HUES48 (cell line): ENCODE results near the gene ZNF367.
A peak's percentile ranks its signal among the peaks of the same experiment; 100 is the strongest.

Experiments
- H3K27ac ChIP-seq: one replicate; pipeline ENCODE4 v1.7.0; 2013; ENCODE audit warnings: low read depth, low read length, inconsistent platforms
- H3K27me3 ChIP-seq: 2 replicates; pipeline ENCODE4 v1.6.1; 2013; ENCODE audit warnings: mild to moderate bottlenecking, low read length; ENCODE audit not compliant: control insufficient read depth, insufficient read depth
- H3K36me3 ChIP-seq: 2 replicates; pipeline ENCODE4 v1.6.1; 2013; ENCODE audit warnings: low read length; ENCODE audit not compliant: control insufficient read depth, insufficient read depth
- H3K4me1 ChIP-seq: 2 replicates; pipeline ENCODE4 v1.6.1; 2013; ENCODE audit warnings: mild to moderate bottlenecking, low read length; ENCODE audit not compliant: control insufficient read depth, insufficient read depth
- H3K4me3 ChIP-seq: 2 replicates; pipeline ENCODE4 v1.5.1; 2013; ENCODE audit warnings: mild to moderate bottlenecking, low read depth, low read length
- H3K9ac ChIP-seq: 2 replicates; pipeline ENCODE4 v1.6.1; 2013; ENCODE audit warnings: mild to moderate bottlenecking, low read depth, low read length, moderate library complexity
- H3K9me3 ChIP-seq: 2 replicates; pipeline ENCODE4 v1.6.1; 2013; ENCODE audit warnings: low read length; ENCODE audit not compliant: control insufficient read depth, insufficient read depth

Gene ZNF367

DNA sequence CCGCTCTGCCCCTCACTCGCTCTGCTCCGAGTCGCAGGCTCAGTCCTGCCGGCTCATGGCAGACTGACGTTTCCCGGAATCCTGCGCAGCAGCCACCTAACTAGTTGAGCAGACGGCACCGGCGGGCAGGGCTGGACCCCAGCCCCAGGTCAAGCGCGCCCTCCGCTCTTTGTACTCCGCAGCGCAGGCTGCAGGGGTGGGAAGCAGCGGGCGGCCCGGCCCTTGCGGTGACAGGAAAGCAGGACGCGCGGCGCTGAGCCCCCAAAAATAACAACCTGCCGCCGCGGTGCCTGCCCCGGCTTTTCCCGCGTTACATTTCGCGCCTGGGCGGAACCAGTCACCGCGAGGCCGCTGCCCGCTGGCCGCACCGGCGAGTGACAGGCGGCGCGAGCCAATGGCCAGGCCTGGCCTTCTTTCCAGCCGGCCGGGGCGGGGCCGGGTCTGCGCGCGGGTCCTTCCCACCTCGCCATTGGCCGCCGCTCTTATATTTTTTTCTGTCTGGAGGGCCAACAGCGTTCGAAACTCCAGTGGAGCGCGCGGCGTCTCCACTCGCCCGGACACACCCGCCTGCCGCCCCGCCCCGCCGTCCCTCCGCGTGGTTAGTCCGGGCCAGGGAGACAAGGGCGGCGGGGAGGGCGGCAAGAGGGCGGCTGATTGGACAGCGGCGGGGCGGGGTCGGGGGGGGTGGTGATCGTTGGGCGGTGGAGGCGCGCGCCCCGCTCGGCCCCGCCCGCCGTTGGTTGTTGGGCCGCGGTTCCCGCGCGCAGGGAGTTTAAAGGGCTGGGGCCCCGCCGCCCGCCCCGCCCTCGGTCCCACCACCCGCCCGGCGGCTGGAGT is at the start of gene ZNF367:
TSS of gene ZNF367 (minus strand) at position 288 of the 837 bp plus-strand sequence. CDS start 338 bp downstream, outside the sequence.
- Histone ChIP-seq H3K36me3 (no peaks in the 10 kb centered on the region), H3K4me3 (peak within 1 kb of the TSS; percentile 84), H3K4me1 (peaks cover 24% of the 10 kb centered on the region), H3K27me3 (no peaks in the 10 kb centered on the region), H3K27ac (peak within 1 kb of the TSS; percentile 96), H3K9ac (peak within 1 kb of the TSS; percentile 89), H3K9me3 (no peaks in the 10 kb centered on the region)

DNA sequence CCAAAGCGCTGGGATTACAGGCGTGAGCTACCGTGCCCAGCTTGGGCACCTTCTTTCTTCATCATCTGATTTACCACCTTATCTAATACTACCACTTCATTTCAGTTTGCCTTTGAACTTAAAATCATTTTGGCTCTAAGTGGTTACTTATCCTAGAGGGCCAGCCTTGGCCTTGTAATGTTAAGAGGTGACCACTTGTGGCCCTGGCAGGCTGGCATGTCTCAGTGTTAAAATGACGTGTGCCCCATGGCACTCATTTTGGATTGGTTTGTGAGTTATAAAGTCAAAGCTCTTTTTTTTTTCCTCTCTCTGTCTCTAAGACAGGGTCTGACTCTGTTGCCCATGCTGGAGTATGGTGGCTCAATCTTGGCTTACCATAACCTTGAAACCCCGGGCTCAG is 49.6 kb upstream of the ZNF367 start:
- no peaks in the 10 kb centered on the region for H3K27me3 ChIP-seq
- H3K27ac ChIP-seq = no peak overlapping the region
- H3K36me3 ChIP-seq = peaks cover 33% of the 10 kb centered on the region
- no peaks in the 10 kb centered on the region for H3K9me3 ChIP-seq
- H3K9ac ChIP-seq = no peak overlapping the region
- 0 out of 2 replicates have a peak, but pooled peaks cover 5% of the 10 kb centered on the region for H3K4me1 ChIP-seq
- H3K4me3 ChIP-seq = no peak overlapping the region

DNA sequence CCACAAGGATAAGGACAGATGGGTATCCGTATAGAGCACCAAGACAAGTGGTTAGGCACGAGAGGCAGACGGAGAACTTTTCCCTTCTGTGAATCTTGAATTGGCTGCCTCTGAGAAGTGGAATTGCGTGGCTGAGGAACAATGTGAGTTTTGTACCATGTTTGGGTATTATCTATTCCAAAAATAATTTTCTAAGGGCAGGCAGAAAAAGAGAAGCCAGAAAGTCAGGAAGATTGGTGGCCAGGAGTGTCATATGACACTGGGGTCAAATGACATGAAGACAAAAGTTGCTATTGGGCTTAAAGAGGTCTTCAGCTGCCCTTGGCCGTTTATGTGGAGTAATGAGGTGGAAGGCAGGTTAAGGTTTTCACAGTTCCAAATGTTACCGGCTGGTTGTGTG is 46.3 kb upstream of the ZNF367 start:
- H3K27ac ChIP-seq = no peak overlapping the region
- no peak overlapping the region for H3K9ac ChIP-seq
- no peak overlapping the region for H3K4me3 ChIP-seq
- H3K4me1 ChIP-seq = peaks cover 33% of the 10 kb centered on the region
- H3K36me3 ChIP-seq = peaks cover 17% of the 10 kb centered on the region
- H3K9me3 ChIP-seq = no peaks in the 10 kb centered on the region
- no peaks in the 10 kb centered on the region for H3K27me3 ChIP-seq

DNA sequence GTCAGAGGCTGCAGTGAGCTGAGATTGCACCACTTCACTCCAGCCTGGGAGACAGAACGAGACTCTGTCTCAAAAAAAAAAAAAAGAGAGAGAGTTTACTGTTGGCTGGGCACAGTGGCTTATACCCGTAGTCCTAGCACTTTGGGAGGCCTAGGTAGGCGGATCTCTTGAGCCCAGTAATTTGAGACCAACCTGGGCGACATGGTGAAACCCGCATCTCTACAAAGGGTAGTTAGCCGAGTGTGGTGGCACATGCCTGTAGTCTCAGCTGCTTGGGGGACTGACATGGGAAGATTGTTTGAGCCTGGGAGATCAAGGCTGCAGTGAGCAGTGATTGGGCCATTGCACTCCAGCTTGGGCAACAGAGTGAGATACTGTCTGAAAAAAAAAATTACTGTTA is 44.4 kb upstream of the ZNF367 start:
- Histone ChIP-seq H3K27ac (no peak overlapping the region), H3K27me3 (no peaks in the 10 kb centered on the region), H3K9me3 (no peaks in the 10 kb centered on the region), H3K9ac (no peak overlapping the region), H3K4me3 (no peak overlapping the region), H3K36me3 (peaks cover 7% of the 10 kb centered on the region), H3K4me1 (peaks cover 35% of the 10 kb centered on the region)

DNA sequence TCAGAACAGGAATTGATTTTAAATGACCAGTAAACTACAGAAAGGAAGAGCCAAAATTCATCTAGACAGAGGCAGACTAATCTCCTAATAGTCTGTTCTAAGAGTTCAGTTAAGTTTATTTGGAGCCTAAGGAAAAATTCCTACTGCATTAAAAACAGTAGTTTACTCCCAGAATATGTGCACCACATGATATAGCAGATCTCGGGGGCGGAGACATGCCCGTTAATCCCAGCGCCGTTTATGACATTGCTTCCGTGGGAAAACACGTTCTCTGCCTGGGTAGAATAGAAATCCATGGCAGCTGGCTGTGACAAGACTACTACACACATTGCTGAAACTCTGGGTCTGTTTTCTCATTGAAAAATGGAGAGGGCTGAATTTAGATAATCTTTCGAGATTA is 43.2 kb upstream of the ZNF367 start:
- Histone ChIP-seq H3K9ac (no peak overlapping the region), H3K9me3 (no peaks in the 10 kb centered on the region), H3K4me3 (no peak overlapping the region), H3K36me3 (peaks cover 3% of the 10 kb centered on the region), H3K27me3 (no peaks in the 10 kb centered on the region), H3K27ac (no peak overlapping the region), H3K4me1 (peaks cover 35% of the 10 kb centered on the region)

DNA sequence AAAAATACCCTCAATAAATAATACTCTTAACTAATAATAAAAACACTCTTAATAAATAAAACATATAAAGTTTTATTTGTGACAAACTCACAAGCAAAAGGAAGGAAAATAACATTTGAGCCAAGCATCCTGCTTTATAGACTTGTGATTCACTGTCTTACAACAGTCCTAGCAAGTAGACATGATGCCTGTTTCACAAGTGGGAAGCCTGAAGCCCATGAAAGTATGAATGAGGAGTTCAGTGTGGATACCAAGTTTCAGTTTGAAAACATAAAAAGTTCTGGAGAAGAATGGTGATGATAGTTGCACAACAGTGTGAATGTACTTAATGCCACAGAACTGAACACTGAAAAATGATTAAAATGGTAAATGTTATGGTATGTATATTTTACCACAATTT is 42.7 kb upstream of the ZNF367 start:
- Histone ChIP-seq H3K27me3 (no peaks in the 10 kb centered on the region), H3K36me3 (no peaks in the 10 kb centered on the region), H3K4me1 (peaks cover 35% of the 10 kb centered on the region), H3K27ac (no peak overlapping the region), H3K9me3 (no peaks in the 10 kb centered on the region), H3K4me3 (no peak overlapping the region; the same call in 1 of the 2 replicates), H3K9ac (no peak overlapping the region)

DNA sequence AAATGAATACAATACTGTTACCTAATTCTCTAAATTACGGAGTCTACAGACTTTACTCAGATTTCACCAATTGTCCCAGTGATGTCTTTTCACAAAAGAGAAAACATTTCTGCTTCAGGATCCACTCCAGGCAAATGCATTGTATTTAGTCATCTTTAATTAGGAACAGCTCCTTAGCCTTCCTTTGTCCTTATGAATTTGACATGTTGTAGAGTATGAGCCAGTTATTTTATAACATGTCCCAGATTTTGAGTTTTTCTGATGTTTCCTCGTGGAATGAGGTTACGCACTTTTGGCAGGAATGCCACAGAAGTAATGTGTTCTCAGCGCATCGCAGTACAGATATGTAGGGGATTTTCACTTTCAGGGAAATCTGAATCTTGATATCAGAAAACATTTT is 42.3 kb upstream of the ZNF367 start:
- no peak overlapping the region for H3K9ac ChIP-seq
- H3K4me1 ChIP-seq = peaks cover 35% of the 10 kb centered on the region
- H3K4me3 ChIP-seq = no peak overlapping the region; the same call in 1 of the 2 replicates
- peak overlapping the region; percentile 65 for H3K27ac ChIP-seq
- no peaks in the 10 kb centered on the region for H3K9me3 ChIP-seq
- no peaks in the 10 kb centered on the region for H3K36me3 ChIP-seq
- H3K27me3 ChIP-seq = no peaks in the 10 kb centered on the region

DNA sequence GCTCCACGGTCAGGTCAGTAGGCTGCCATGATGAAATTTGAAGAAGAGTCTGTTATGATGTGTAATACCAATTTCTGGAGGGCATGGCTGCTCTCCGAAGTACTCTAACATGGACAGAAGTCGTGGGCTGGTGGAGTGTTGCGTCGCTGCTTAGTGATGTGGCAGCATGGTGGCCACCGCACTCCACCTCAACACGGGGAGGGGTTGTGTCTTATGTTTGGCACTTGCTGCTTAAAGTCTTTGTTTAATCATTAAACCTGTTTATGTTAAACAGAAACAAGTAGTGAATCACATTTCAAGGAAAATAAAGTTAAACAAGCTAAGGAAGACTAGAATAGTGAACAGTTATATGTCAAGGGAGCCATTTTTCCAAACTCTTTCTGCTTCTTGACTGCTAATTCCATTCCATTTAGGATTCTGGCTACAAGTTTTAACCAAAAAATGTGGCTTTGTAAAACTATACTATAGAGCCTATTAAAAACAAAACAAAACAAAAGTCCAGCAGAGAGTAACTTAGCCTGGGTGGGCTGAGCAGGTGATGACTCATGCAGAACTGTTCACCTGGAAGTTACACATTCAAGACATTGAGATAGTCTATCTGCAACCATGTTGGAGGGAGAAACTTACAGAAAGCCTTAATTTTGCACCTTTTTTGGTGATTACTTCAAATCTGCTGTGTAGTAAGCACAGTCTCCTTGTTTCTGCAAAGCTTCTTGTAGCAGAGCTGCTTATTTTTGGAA is 41.3 kb upstream of the ZNF367 start:
- H3K27ac ChIP-seq = peak overlapping the region; percentile 65
- H3K9ac ChIP-seq = no peak overlapping the region
- no peaks in the 10 kb centered on the region for H3K36me3 ChIP-seq
- no peaks in the 10 kb centered on the region for H3K9me3 ChIP-seq
- H3K27me3 ChIP-seq = no peaks in the 10 kb centered on the region
- peaks cover 31% of the 10 kb centered on the region for H3K4me1 ChIP-seq
- no peak overlapping the region for H3K4me3 ChIP-seq

DNA sequence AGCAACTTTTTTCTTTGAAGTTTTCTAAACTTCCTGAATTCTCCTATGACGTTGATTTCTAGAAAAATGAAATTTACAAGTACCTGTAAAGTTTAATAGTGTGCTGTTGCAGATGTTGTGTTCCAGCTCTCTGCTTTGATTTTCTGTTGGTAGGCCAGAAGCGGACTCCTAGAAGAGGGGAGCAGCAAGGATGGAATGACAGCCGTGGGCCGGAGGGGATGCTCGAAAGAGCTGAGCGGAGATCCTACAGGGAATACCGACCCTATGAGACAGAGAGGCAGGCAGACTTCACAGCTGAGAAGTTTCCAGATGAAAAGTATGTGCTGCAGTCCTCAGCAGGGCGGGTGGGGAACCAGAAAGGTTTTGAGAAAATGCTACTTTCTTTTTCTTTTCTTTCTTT is 40.1 kb upstream of the ZNF367 start:
- no peak overlapping the region for H3K27ac ChIP-seq
- no peaks in the 10 kb centered on the region for H3K36me3 ChIP-seq
- H3K4me1 ChIP-seq = peaks cover 29% of the 10 kb centered on the region
- H3K9me3 ChIP-seq = no peaks in the 10 kb centered on the region
- H3K4me3 ChIP-seq = no peak overlapping the region
- no peaks in the 10 kb centered on the region for H3K27me3 ChIP-seq
- no peak overlapping the region for H3K9ac ChIP-seq

DNA sequence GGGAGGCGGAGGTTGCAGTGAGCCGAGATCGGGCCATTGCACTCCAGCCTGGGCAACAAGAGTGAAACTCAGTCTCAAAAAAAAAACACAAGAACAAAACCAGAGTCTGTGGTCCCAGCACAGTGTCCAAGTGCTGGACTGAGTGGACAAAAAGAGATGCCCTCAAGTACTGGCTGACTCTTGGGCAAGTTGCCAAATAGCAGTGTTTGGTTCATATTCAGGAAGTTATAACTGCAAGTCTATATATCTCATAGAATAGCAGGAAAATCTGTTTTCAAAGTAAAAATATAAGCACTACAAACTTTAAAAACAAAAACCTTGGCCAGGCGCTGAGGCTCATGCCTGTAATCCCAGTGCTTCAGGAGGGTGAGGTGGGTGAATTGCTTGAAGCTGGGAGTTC is 39.1 kb upstream of the ZNF367 start:
- Histone ChIP-seq H3K27ac (no peak overlapping the region), H3K36me3 (no peaks in the 10 kb centered on the region), H3K4me1 (peaks cover 24% of the 10 kb centered on the region), H3K9ac (no peak overlapping the region), H3K4me3 (no peak overlapping the region), H3K27me3 (no peaks in the 10 kb centered on the region), H3K9me3 (no peaks in the 10 kb centered on the region)

DNA sequence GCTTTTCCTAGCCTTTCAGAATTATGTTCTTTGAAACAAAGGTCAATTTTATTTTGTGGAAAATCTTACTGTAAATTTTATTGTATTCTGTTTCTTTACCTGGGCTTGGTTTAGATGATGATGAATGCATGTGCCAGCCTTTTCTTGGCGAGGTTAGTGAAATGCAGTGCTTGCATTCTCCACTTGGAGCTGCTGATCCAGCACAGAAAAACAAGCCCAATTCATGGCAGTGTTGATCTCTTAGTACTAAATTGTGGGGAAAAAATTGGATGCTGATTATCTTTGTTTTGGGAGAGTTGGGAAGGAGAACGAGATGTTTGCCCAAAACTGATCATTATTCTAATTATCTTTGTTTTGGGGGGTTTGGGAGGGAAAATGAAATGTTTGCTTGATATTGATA is 35.5 kb upstream of the ZNF367 start:
- Histone ChIP-seq H3K4me1 (peaks cover 9% of the 10 kb centered on the region; the same call in 1 of the 2 replicates), H3K36me3 (no peaks in the 10 kb centered on the region), H3K27ac (no peak overlapping the region), H3K9ac (no peak overlapping the region), H3K27me3 (peaks cover 22% of the 10 kb centered on the region), H3K4me3 (no peak overlapping the region), H3K9me3 (no peaks in the 10 kb centered on the region)
